Activated effector memory CD4-positive, alpha-beta T cell treated with anti-CD3 and anti-CD28 coated beads, Interleukin-2, amount 50 U/mL, for 16 hours (primary cell): Measurements from ENCODE around the gene HOXC4.

ENCODE experiments used
- DNase-seq: peaks from one replicate; pipeline ENCODE4 v3.0.0-alpha.2; 2020

Gene HOXC4

GRCh38 chr12:54029529-54030441, 23.9 kb upstream of the HOXC4 start:
- no peak for DNase-seq

GRCh38 chr12:54030442-54030801, 23.2 kb upstream of the HOXC4 start:
- no peak for DNase-seq

- DNase-seq = no peak
Measured at GRCh38 chr12:54030889-54031471, 22.7 kb upstream of the HOXC4 start.

- no peak for DNase-seq
Measured at GRCh38 chr12:54031480-54031879, 22.2 kb upstream of the HOXC4 start.

GRCh38 chr12:54032086-54032619, 21.5 kb upstream of the HOXC4 start:
- DNase-seq = no peak

- DNase-seq = peak; percentile 82
Measured at GRCh38 chr12:54032627-54033100, 21.0 kb upstream of the HOXC4 start, which contains the start of gene HOXC5. Gene HOXC5 (plus strand): TSS chr12:54033050. CDS start chr12:54033123, 73 bp downstream.

GRCh38 chr12:54033106-54033979, 20.3 kb upstream of the HOXC4 start:
- DNase-seq = no peak

- no peak for DNase-seq
Measured at GRCh38 chr12:54033980-54034784, 19.5 kb upstream of the HOXC4 start.

- no peak for DNase-seq
Measured at GRCh38 chr12:54034785-54035310, 18.8 kb upstream of the HOXC4 start.

- no peak for DNase-seq
Measured at GRCh38 chr12:54035568-54036264, 17.9 kb upstream of the HOXC4 start.

- no peak for DNase-seq
Measured at GRCh38 chr12:54036620-54037359, 16.8 kb upstream of the HOXC4 start.

GRCh38 chr12:54037360-54038283, 16.0 kb upstream of the HOXC4 start:
- no peak for DNase-seq

GRCh38 chr12:54038284-54038870, 15.3 kb upstream of the HOXC4 start:
- DNase-seq = no peak

GRCh38 chr12:54038871-54039414, 14.7 kb upstream of the HOXC4 start:
- no peak for DNase-seq

GRCh38 chr12:54039417-54040147, 14.1 kb upstream of the HOXC4 start:
- DNase-seq = no peak

- no peak for DNase-seq
Measured at GRCh38 chr12:54040148-54040494, 13.5 kb upstream of the HOXC4 start.

- no peak for DNase-seq
Measured at GRCh38 chr12:54040648-54041047, 13.0 kb upstream of the HOXC4 start.
